ENCODE measurements around the gene NCS1.

The NCS1 gene

GRCh38 chr9:130226112-130226511 is 53.9 kb downstream of the NCS1 start:
- H3K4me3 ChIP-seq (ENCODE audit: low read length), result no peak overlapping the region
- no peak for TF ChIP-seq CTCF (IDR thresholded peaks at IDR 0.05; ENCODE audit: insufficient read depth, low read depth, low read length, missing control alignments)
- DNase-seq (ENCODE audit: low read depth), result no peak

GRCh38 chr9:130227833-130228232 is 55.6 kb downstream of the NCS1 start:
- no peak overlapping the region for H3K4me3 ChIP-seq (ENCODE audit: low read length)
- no peak for TF ChIP-seq CTCF (IDR thresholded peaks at IDR 0.05; ENCODE audit: insufficient read depth, low read depth, low read length, missing control alignments)
- DNase-seq (ENCODE audit: low read depth), result no peak

GRCh38 chr9:130229759-130230158 is 57.6 kb downstream of the NCS1 start:
- no peak overlapping the region for H3K4me3 ChIP-seq (ENCODE audit: low read length)
- no peak for TF ChIP-seq CTCF (IDR thresholded peaks at IDR 0.05; ENCODE audit: insufficient read depth, low read depth, low read length, missing control alignments)
- DNase-seq (ENCODE audit: low read depth), result no peak

GRCh38 chr9:130230631-130231030 is 58.4 kb downstream of the NCS1 start:
- no peak for TF ChIP-seq CTCF (IDR thresholded peaks at IDR 0.05; ENCODE audit: insufficient read depth, low read depth, low read length, missing control alignments)
- no peak for DNase-seq (ENCODE audit: low read depth)
- no peak overlapping the region for H3K4me3 ChIP-seq (ENCODE audit: low read length)

GRCh38 chr9:130232899-130233586 is 60.8 kb downstream of the NCS1 start:
- no peak for DNase-seq (ENCODE audit: low read depth)
- no peak for TF ChIP-seq CTCF (IDR thresholded peaks at IDR 0.05; ENCODE audit: insufficient read depth, low read depth, low read length, missing control alignments)
- H3K4me3 ChIP-seq (ENCODE audit: low read length), result no peak overlapping the region

- no peak for DNase-seq (ENCODE audit: low read depth)
- no peak for TF ChIP-seq CTCF (IDR thresholded peaks at IDR 0.05; ENCODE audit: insufficient read depth, low read depth, low read length, missing control alignments)
Measured at GRCh38 chr9:130233587-130233945, 61.4 kb downstream of the NCS1 start.

More at GRCh38 chr9:130233587-130233945, 61.4 kb downstream of the NCS1 start:
- no peak overlapping the region for H3K4me3 ChIP-seq (ENCODE audit: low read length)

Data from epithelial cell of esophagus (primary cell).